Adrenal gland (tissue), 12 donors: ENCODE measurements around the gene TMA7B. TPM values are rescaled to one million over a fixed set of nuclear protein-coding genes. Genes with fewer than 3 reads are reported as not detected.

Experiments
- DNase-seq, 7 donors: peaks; one replicate each; pipeline ENCODE4 v3.0.0-alpha.2; 2019 to 2020
- H3K27ac ChIP-seq, 5 donors: fragments of 200-600 bp; sonication (generic) in 4 of 5; 1 replicate in 3 of 5; 2 replicates in 2 of 5; pipeline versions ENCODE4 v1.5.1 to v1.8.0; 2016 to 2020; ENCODE audit warnings: mild to moderate bottlenecking in 1 of 5
- H3K27me3 ChIP-seq: fragments of 200-600 bp; 2 replicates; pipeline ENCODE4 v1.8.0; 2021
- H3K36me3 ChIP-seq, 2 donors: fragments of 200-600 bp; replicated peaks in 1 of 2; 1 replicate in 1 of 2; 2 replicates in 1 of 2; pipeline versions ENCODE4 v1.5.1 to v1.8.0; 2018 to 2022
- H3K4me1 ChIP-seq, 2 donors: fragments of 200-600 bp; replicated peaks in 1 of 2; 1 replicate in 1 of 2; 2 replicates in 1 of 2; pipeline versions ENCODE4 v1.5.1 to v1.8.0; 2018 to 2021
- H3K4me3 ChIP-seq, 4 donors: fragments of 200-600 bp; sonication (generic) in 3 of 4; one replicate each; pipeline ENCODE4 v1.5.1; 2016 to 2018
- H3K9me3 ChIP-seq, 3 donors: fragments of 200-600 bp; sonication (generic) in 1 of 3; replicated peaks in 1 of 3; 1 replicate in 2 of 3; 2 replicates in 1 of 3; pipeline versions ENCODE4 v1.5.1 to v1.8.0; 2016 to 2021
- CTCF ChIP-seq, 6 experiments: fragments of 450-650 bp in 4 of 6; fragments of 200-600 bp in 2 of 6; sonication (generic) in 1 of 6; IDR thresholded peaks; 1 replicate in 5 of 6; 2 replicates in 1 of 6; pipeline versions ENCODE4 v1.5.1 to v1.8.0; 2016 to 2021; ENCODE audit warnings: antibody characterized with exemption in 6 of 6, mild to moderate bottlenecking in 2 of 6, moderate library complexity in 1 of 6
- POLR2A ChIP-seq, 2 donors: fragments of 450-650 bp; IDR thresholded peaks; one replicate each; pipeline ENCODE4 v1.6.1; 2017; ENCODE audit warnings: antibody characterized with exemption in 2 of 2, mild to moderate bottlenecking in 2 of 2, moderate library complexity in 1 of 2
- WGBS, 4 donors: extraction: QIAGEN DNeasy Blood & Tissue Kit in 2 of 4; methylation state at CpG; one replicate each; pipeline versions ENCODE4 v1.1.5 to v1.1.7; 2013 to 2017; 5-methylcytosine and 5-hydroxymethylcytosine counted together
- intact Hi-C, 2 donors: fragments of 100-400 bp; cut with DNase I; formaldehyde crosslinking; loops; one replicate each; pipeline versions ENCODE4 v1.14.1 to v1.15.0; 2022 to 2023
- polyA plus RNA-seq, 3 donors: library from polyadenylated mRNA; stranded (reverse); fragments of 200-250 nt in 2 of 3; fragments of 350-450 nt in 1 of 3; fragmentation: Illumina TruSeq in 1 of 3; extraction: RNeasy Lipid Tissue Mini Kit (QIAGEN cat#74804) in 1 of 3; gene quantifications; one replicate each; pipeline ENCODE4 v1.2.3, GENCODE V29; 2013 to 2014
- total RNA-seq, 9 donors: library from RNA; depleted of rRNA in 4 of 9; stranded (reverse); fragments of >200 nt in 4 of 9; fragments of 120-200 nt in 1 of 9; fragmentation: NEBNext Ultra II Directional in 1 of 9; extraction: Animal tissue kit (Norgen Biotek cat#: 25700) in 1 of 9; gene quantifications; one replicate each; pipeline versions ENCODE4 v1.1.0 to v1.2.4, GENCODE V29; 2013 to 2023
- donor health status: healthy with polysubstance abuse.
- donor health status: Bipolar disorder and iron deficiency.
- donor health status: DM: yes; HTN: yes; CAD: no.
- donor health status: DM: no; HTN: no; CAD: no.
- donor health status: DM: no; HTN: no; CAD: no.
- donor health status: DM: yes; HTN: yes; CAD: no.

Gene TMA7B
- total and polyA plus RNA-seq, 12 donors, result 0.07 TPM; not detected in 11

DNA sequence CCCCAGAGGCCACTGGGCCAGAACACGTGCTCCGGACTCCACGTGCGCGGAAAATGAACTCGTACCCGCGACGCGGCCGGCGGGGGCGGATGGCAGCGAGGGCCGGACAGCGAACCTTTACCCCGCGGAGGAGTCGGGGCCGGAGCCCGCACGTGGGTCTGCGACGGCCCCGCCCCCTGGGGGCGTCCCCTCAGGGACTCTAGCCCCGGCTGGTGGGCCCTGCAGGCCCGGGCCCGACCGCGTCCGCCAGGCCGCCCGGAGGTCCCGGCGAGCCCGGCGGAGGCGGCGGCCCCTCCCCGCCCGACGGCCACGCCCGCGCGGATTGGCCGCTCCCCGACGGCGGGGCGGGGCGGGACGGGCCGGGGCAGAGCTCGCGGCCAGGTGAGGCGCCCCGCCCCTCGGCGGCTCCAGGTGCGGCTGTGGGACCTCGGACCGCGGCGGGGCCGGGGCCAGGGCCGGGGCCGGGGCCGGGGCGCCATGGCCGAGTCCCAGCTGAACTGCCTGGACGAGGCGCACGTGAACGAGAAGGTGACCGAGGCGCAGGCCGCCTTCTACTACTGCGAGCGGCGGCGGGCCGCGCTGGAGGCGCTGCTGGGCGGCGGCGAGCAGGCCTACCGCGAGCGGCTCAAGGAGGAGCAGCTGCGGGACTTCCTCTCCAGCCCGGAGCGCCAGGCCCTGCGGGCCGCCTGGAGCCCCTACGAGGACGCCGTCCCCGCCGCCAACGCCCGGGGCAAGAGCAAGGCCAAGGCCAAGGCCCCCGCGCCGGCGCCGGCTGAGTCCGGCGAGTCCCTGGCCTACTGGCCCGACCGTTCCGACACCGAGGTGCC, 34.6 kb downstream of the TMA7B start, which contains the start of gene FAM83F:
FAM83F (plus strand) TSS at position 389 of the 827 bp plus-strand sequence; CDS start at position 478, 89 bp downstream.
- no peak for TF ChIP-seq POLR2A (IDR thresholded peaks at IDR 0.05)
- TF ChIP-seq CTCF (IDR thresholded peaks at IDR 0.05), result no peak
- Histone ChIP-seq H3K27me3 (peaks cover 17% of the 10 kb centered on the region), H3K36me3 (no peaks in the 10 kb centered on the region), H3K4me1 (no peaks in the 10 kb centered on the region), H3K9me3 (no peaks in the 10 kb centered on the region), H3K4me3 (peak within 1 kb of the TSS in 1 of 4 donors; percentile 36), H3K27ac (no peak within 1 kb of the TSS)
- intact Hi-C loops, result no loop called here
- DNase-seq, result peak in 5 of 7 donors; percentile 12 to 24 (median 19)
- 2 to 10% (median 9%) methylated on average over 16 to 115 of the region's 115 CpGs; no CpG with 5 or more reads in 1 of the 4 donors for WGBS, 4 donors

- 77 to 96% (median 82%) methylated on average over 5 to 35 of the region's 35 CpGs for WGBS, 4 donors
- Histone ChIP-seq H3K27me3 (peaks cover 17% of the 10 kb centered on the region), H3K36me3 (no peaks in the 10 kb centered on the region), H3K9me3 (no peaks in the 10 kb centered on the region), H3K4me3 (peak overlapping the region in 1 of 4 donors; percentile 36), H3K4me1 (no peaks in the 10 kb centered on the region), H3K27ac (no peak overlapping the region)
- no peak for DNase-seq
- TF ChIP-seq POLR2A (IDR thresholded peaks at IDR 0.05) (no peak), CTCF (IDR thresholded peaks at IDR 0.05) (no peak)
- intact Hi-C loops, result no loop called here
Observed at GRCh38 chr22:39995393-39996252, 35.4 kb downstream of the TMA7B start.

DNA sequence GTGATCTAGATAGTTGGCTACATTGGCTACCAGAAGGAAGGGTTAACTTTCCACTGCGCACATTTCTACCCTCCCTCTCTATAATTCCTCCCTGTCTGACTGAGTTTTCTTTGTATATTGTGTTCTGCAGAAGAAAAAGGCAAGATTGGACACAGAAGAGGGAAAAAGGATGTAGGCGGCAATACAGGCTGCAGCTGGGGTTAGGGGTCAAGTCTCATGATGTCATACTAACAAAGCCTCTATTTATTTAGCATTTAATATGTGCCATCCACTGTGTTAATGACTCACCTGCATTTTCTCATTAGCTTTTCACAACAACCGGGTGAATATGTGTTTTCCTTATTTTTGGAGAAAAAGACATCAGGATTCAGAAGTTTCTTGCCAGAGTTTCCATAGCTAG, 36.5 kb downstream of the TMA7B start:
- no peaks in the 10 kb centered on the region for H3K4me1 ChIP-seq
- intact Hi-C loops, result no loop called here
- no peak overlapping the region for H3K4me3 ChIP-seq
- peaks cover 17% of the 10 kb centered on the region for H3K27me3 ChIP-seq
- TF ChIP-seq POLR2A (IDR thresholded peaks at IDR 0.05) (no peak), CTCF (IDR thresholded peaks at IDR 0.05) (no peak)
- no peaks in the 10 kb centered on the region for H3K9me3 ChIP-seq
- WGBS, 4 donors, result 85 to 91% (median 86%) methylated on average over 3 of the region's 3 CpGs
- no peaks in the 10 kb centered on the region for H3K36me3 ChIP-seq
- DNase-seq, result no peak
- H3K27ac ChIP-seq, result no peak overlapping the region

- H3K4me3 ChIP-seq, result no peak overlapping the region
- peaks cover 17% of the 10 kb centered on the region for H3K27me3 ChIP-seq
- no peaks in the 10 kb centered on the region for H3K4me1 ChIP-seq
- H3K9me3 ChIP-seq, result no peaks in the 10 kb centered on the region
- H3K27ac ChIP-seq, result no peak overlapping the region
- WGBS, 4 donors, result 73 to 96% (median 89%) methylated on average over 3 of the region's 3 CpGs
- DNase-seq, result no peak
- H3K36me3 ChIP-seq, result no peaks in the 10 kb centered on the region
- intact Hi-C loops, result no loop called here
- TF ChIP-seq POLR2A (IDR thresholded peaks at IDR 0.05) (no peak), CTCF (IDR thresholded peaks at IDR 0.05) (no peak)
Observed at GRCh38 chr22:39997421-39997820, 37.2 kb downstream of the TMA7B start.
